ENCODE results near the gene ZNF345. TPM values are rescaled to one million over a fixed set of nuclear protein-coding genes. Genes with fewer than 3 reads are reported as not detected.
A peak's percentile ranks its signal among the peaks of the same experiment; 100 is the strongest.

ZNF345 gene
- total and polyA plus RNA-seq, 8 donors, result 1.6 to 24.1 (median 7.3) TPM

DNA sequence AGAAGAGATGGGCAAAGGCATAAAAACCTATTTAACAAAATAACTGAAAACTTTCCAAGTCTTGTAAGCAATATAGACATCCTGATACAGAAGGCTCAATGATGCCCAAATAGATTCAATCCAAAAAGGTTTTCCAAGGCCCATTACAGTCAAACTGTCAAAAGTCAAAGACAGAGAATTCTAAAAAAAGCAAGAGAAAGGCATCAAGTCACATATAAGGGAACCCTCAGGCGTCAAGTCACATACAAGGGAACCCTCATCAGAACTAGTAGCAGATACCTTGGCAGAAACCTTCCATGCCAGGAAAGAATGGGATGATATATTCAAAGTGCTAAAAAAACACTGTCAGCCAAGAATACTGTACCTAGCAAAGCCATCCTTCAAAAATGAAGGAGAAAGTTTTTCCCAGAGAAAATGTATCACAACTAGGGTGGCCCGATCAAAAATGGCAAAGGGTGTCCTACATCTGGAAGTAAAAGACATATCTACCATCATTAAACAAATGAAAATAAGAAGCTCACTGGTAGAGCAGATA lies 44.2 kb downstream of the ZNF345 start:
- Histone ChIP-seq H3K4me3 (no peak overlapping the region), H3K27ac (no peak overlapping the region), H3K36me3 (peaks cover 42 to 100% (median 97%) of the 10 kb centered on the region in 4 donors), H3K27me3 (no peaks in the 10 kb centered on the region), H3K4me1 (no peaks in the 10 kb centered on the region), H3K9me3 (peaks cover 84 to 100% (median 98%) of the 10 kb centered on the region in 4 donors)
- TF ChIP-seq EP300 (IDR thresholded peaks at IDR 0.05) (no peak), POLR2A (IDR thresholded peaks at IDR 0.05) (no peak)
- TF ChIP-seq, protein P1, sequence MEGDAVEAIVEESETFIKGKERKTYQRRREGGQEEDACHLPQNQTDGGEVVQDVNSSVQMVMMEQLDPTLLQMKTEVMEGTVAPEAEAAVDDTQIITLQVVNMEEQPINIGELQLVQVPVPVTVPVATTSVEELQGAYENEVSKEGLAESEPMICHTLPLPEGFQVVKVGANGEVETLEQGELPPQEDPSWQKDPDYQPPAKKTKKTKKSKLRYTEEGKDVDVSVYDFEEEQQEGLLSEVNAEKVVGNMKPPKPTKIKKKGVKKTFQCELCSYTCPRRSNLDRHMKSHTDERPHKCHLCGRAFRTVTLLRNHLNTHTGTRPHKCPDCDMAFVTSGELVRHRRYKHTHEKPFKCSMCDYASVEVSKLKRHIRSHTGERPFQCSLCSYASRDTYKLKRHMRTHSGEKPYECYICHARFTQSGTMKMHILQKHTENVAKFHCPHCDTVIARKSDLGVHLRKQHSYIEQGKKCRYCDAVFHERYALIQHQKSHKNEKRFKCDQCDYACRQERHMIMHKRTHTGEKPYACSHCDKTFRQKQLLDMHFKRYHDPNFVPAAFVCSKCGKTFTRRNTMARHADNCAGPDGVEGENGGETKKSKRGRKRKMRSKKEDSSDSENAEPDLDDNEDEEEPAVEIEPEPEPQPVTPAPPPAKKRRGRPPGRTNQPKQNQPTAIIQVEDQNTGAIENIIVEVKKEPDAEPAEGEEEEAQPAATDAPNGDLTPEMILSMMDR (IDR thresholded peaks at IDR 0.05), result no peak
- no peak for DNase-seq
- intact Hi-C loops (cut with DNase I; ENCODE audit: low total_unique reads), result no loop called here
- 92 to 100% (median 97%) methylated on average over 2 of the region's 2 CpGs for WGBS, 5 donors

DNA sequence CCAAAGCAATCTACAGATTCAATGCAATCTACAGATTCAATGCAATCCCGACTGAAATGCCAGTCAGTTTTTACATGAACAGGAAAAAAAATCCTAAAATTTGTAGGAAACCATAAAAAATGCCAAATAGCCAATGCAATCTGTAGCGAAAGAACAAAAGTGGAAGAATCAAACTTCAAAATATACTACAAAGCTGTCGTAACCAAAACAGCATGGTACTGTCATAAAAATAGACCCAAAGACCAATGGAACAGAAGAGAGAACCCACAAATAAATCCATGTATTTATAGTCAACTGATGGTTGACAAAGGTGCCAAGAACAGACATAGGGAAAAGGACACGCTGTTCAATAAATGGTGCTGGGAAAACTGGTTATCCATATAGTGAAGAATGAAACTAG lies 47.7 kb downstream of the ZNF345 start:
- no peak for DNase-seq
- Histone ChIP-seq H3K27ac (no peak overlapping the region), H3K4me1 (no peaks in the 10 kb centered on the region), H3K4me3 (no peak overlapping the region), H3K9me3 (peaks cover 66 to 100% (median 97%) of the 10 kb centered on the region in 4 donors), H3K27me3 (no peaks in the 10 kb centered on the region), H3K36me3 (peaks cover 35 to 100% (median 97%) of the 10 kb centered on the region in 4 donors)
- no peak for TF ChIP-seq POLR2A (IDR thresholded peaks at IDR 0.05)
- TF ChIP-seq, protein P1 (IDR thresholded peaks at IDR 0.05), result no peak
- TF ChIP-seq POLR2AphosphoS5 (IDR thresholded peaks at IDR 0.05), result no peak
- TF ChIP-seq EP300 (IDR thresholded peaks at IDR 0.05), result no peak
- 73 to 99% (median 96%) methylated on average over 4 of the region's 4 CpGs for WGBS, 5 donors
- intact Hi-C loops (cut with DNase I; ENCODE audit: low total_unique reads), result no loop called here

DNA sequence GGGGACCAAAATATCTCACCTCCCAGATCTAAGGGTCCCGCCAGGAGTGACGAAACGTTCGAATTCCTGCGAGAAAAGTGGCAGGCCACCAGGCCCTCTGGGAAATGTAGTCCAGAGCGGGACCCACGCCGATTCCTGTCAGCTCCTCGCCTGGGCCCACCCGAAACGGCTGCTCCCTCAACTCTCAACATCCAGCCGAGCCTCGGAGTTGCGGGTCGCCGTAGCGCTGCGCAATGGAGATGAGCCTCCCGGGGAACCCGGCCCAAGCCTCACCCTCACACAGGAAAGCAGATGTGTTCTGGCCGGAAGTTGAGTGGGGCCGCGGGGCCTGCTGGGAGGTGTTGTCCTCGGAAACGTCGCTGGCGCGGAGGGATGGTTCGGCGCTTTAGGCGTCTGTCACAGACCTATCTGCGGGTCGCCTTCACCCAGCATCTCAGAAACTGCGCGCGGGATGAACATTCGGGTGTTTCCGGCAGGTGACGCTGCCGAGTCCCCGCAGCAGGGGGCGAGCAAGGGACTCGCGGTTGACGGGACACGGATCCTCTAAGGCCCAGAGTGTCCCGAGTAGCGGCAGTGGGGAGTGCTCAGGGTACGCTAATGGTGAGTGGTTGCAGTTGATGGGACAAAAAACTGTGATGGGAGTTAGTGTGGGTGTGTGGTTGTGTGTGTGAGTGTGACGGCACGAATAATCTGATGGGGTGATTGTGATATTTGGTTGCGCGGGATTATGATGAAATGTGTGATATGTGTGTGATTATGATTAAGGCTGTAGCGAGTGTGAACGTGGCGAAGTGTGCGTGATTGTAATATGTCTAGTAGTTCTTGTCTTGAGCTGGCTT lies 65.5 kb downstream of the ZNF345 start, which contains the start of the genes ZNF568 and ZNF829:
TSS of gene ZNF568 (plus strand) at position 341 of the 839 bp plus-strand sequence. CDS start 6,439 bp downstream, outside the sequence.
TSS of gene ZNF829 (minus strand) at position 300 of the 839 bp plus-strand sequence. CDS start 1,124 bp downstream, outside the sequence.
- H3K4me3 ChIP-seq, result peak within 1 kb of the TSS; percentile 77 to 87 (median 78)
- intact Hi-C loops (cut with DNase I; ENCODE audit: low total_unique reads), result no loop called here
- 0 to 1% (median 1%) methylated on average over 31 to 57 of the region's 57 CpGs for WGBS, 5 donors
- peak; percentile 83 to 97 for DNase-seq
- H3K36me3 ChIP-seq, result peaks cover 17 to 56% (median 52%) of the 10 kb centered on the region in 4 donors
- peak within 1 kb of the TSS; percentile 86 to 95 (median 93) for H3K27ac ChIP-seq
- TF ChIP-seq EP300 (IDR thresholded peaks at IDR 0.05) (no peak), POLR2A (IDR thresholded peaks at IDR 0.05) (no peak), POLR2AphosphoS5 (IDR thresholded peaks at IDR 0.05) (peak; percentile 15 to 71 (median 55))
- TF ChIP-seq, protein P1 (IDR thresholded peaks at IDR 0.05), result peak in 4 of 7 experiments; percentile 27 to 44 (median 36)
- H3K9me3 ChIP-seq, result peaks cover 0 to 47% (median 22%) of the 10 kb centered on the region in 4 donors
- peaks cover 7 to 24% (median 19%) of the 10 kb centered on the region in 4 donors for H3K4me1 ChIP-seq
- no peaks in the 10 kb centered on the region for H3K27me3 ChIP-seq

DNA sequence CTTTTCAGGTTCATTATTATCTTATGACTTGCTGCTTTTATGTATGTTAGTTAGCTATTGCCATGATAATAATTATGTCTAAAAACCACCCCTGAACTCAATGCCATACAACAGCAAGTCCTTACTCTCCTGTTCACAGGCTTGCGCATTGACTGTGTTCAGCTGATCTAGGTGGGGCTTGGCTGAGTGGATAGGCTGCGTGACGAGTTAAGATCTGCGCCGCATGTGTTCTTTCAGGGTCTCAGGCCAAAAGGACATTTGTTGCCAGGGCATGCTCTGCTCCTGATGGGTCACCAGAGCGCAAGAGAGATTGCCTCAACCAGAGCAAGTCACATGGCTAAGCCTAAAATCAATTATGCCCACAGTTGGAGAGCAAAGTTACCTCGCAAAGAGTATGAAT lies 66.3 kb downstream of the ZNF345 start:
- H3K36me3 ChIP-seq, result peaks cover 16 to 56% (median 53%) of the 10 kb centered on the region in 4 donors
- no peak for TF ChIP-seq POLR2A (IDR thresholded peaks at IDR 0.05)
- TF ChIP-seq EP300 (IDR thresholded peaks at IDR 0.05), result no peak
- TF ChIP-seq, protein P1 (IDR thresholded peaks at IDR 0.05), result no peak
- TF ChIP-seq POLR2AphosphoS5 (IDR thresholded peaks at IDR 0.05), result no peak
- H3K4me3 ChIP-seq, result peak overlapping the region; percentile 77 to 87 (median 78)
- peaks cover 0 to 47% (median 22%) of the 10 kb centered on the region in 4 donors for H3K9me3 ChIP-seq
- peaks cover 7 to 24% (median 19%) of the 10 kb centered on the region in 4 donors for H3K4me1 ChIP-seq
- peak in 1 of 2 donors; percentile 58 for DNase-seq
- no peaks in the 10 kb centered on the region for H3K27me3 ChIP-seq
- intact Hi-C loops (cut with DNase I; ENCODE audit: low total_unique reads), result no loop called here
- 34 to 44% (median 35%) methylated on average over 7 of the region's 7 CpGs for WGBS, 5 donors
- H3K27ac ChIP-seq, result peak overlapping the region in 3 of 5 donors; percentile 86 to 95 (median 93)

Data from stomach (tissue), 9 donors.